ENCODE data around the gene USP17L30.
"Not testable (repeated sequence)": the region's sequence is repeated elsewhere in the genome, so short reads cannot be mapped to it uniquely, and the experiment has no call there.

DNA sequence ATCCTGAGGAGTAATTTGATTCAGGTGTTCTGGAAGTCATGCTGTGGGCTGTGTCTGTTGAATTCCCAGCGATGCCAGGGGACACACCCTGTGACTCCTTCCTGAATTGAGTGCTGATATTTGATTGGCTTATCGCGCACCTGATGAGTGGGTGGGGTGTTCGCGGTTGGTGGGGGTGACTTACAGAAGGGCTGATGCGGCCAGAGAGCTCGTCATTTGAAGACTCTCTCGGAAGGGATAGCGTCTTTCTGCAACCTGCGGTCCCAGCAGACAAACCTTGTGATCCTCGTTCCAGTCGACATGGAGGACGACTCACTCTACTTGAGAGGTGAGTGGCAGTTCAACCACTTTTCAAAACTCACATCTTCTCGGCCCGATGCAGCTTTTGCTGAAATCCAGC, 38.1 kb upstream of the USP17L30 start, which contains the start of gene USP17L24:
- TF ChIP-seq, protein P1, sequence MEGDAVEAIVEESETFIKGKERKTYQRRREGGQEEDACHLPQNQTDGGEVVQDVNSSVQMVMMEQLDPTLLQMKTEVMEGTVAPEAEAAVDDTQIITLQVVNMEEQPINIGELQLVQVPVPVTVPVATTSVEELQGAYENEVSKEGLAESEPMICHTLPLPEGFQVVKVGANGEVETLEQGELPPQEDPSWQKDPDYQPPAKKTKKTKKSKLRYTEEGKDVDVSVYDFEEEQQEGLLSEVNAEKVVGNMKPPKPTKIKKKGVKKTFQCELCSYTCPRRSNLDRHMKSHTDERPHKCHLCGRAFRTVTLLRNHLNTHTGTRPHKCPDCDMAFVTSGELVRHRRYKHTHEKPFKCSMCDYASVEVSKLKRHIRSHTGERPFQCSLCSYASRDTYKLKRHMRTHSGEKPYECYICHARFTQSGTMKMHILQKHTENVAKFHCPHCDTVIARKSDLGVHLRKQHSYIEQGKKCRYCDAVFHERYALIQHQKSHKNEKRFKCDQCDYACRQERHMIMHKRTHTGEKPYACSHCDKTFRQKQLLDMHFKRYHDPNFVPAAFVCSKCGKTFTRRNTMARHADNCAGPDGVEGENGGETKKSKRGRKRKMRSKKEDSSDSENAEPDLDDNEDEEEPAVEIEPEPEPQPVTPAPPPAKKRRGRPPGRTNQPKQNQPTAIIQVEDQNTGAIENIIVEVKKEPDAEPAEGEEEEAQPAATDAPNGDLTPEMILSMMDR (IDR thresholded peaks at IDR 0.05 in 4 of 5, conservative IDR thresholded peaks at IDR 0.05 in 1 of 5): not testable (repeated sequence)
- TF ChIP-seq POLR2A (IDR thresholded peaks at IDR 0.05): not testable (repeated sequence)
